Liver (tissue), 3 donors: Measurements from ENCODE around the gene CPEB1.

Experiments
- ATF3 ChIP-seq: IDR thresholded peaks from 2 replicates; pipeline ENCODE4 v1.6.1; 2016; ENCODE audit warnings: antibody characterized with exemption
- CTCF ChIP-seq: fragments of 150-350 bp; IDR thresholded peaks from 2 replicates; pipeline ENCODE4 v1.5.1; 2017; ENCODE audit warnings: improper control_type of control experiment, low read depth, low read length; ENCODE audit not compliant: missing input control
- EGR1 ChIP-seq, 2 donors: IDR thresholded peaks; 2 replicates each; pipeline ENCODE4 v1.6.1; 2016 to 2018; ENCODE audit warnings: antibody characterized with exemption in 2 of 2, low read depth in 2 of 2
- FOXA1 ChIP-seq: IDR thresholded peaks from 2 replicates; pipeline ENCODE4 v1.6.1; 2016; ENCODE audit warnings: antibody characterized with exemption
- GABPA ChIP-seq, 2 donors: IDR thresholded peaks in 1 of 2; conservative IDR thresholded peaks in 1 of 2; 2 replicates each; pipeline ENCODE4 v1.6.1; 2016; ENCODE audit warnings: antibody characterized with exemption in 2 of 2, mild to moderate bottlenecking in 1 of 2, moderate library complexity in 1 of 2
- HNF4G ChIP-seq: IDR thresholded peaks from 2 replicates; pipeline ENCODE4 v1.6.1; 2016; ENCODE audit warnings: antibody characterized with exemption
- JUND ChIP-seq, 2 donors: IDR thresholded peaks; 2 replicates each; pipeline ENCODE4 v1.6.1; 2016; ENCODE audit warnings: antibody characterized with exemption in 2 of 2
- MAX ChIP-seq: IDR thresholded peaks from 2 replicates; pipeline ENCODE4 v1.6.1; 2016; ENCODE audit warnings: antibody characterized with exemption
- RAD21 ChIP-seq, 2 donors: IDR thresholded peaks; 2 replicates each; pipeline ENCODE4 v1.6.1; 2016; ENCODE audit warnings: antibody characterized with exemption in 2 of 2, mild to moderate bottlenecking in 2 of 2
- SP1 ChIP-seq: IDR thresholded peaks from 2 replicates; pipeline ENCODE4 v1.6.1; 2018; ENCODE audit warnings: antibody characterized with exemption, mild to moderate bottlenecking
- TAF1 ChIP-seq: conservative IDR thresholded peaks from 2 replicates; pipeline ENCODE4 v1.6.1; 2016; ENCODE audit warnings: antibody characterized with exemption, mild to moderate bottlenecking
- YY1 ChIP-seq: IDR thresholded peaks from 2 replicates; pipeline ENCODE4 v1.6.1; 2016; ENCODE audit warnings: antibody characterized with exemption, mild to moderate bottlenecking
- ZBTB33 ChIP-seq: IDR thresholded peaks from 2 replicates; pipeline ENCODE4 v1.6.1; 2016; ENCODE audit warnings: antibody characterized with exemption
- TF ChIP-seq, protein P1 (sequence below): IDR thresholded peaks from 2 replicates; pipeline ENCODE4 v1.6.1; 2016; ENCODE audit warnings: antibody characterized with exemption, mild to moderate bottlenecking
- donor health status: healthy.
- donor health status: healthy.

DNA sequence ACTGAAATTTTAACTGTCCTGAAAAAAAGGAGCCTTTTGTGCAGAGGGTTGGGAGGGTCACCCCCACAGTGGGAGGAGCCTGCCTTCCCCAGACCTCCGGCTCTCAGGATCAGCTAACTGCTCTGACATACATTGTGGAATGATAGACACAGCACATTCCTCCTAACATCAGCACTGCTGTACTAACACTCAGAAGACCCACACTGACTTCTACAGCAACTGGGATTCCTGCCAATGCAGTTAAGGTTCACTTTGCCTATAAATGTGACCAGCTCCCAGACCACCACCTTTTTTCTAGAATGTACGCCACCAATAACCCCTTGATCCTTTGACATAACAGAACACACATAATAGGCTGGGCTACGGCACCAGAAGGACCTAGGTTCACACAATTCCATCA, 3.2 kb downstream of the CPEB1 start:
- TF ChIP-seq GABPA (IDR thresholded peaks at IDR 0.05 in 1 of 2, conservative IDR thresholded peaks at IDR 0.05 in 1 of 2) (no peak), CTCF (no peak), MAX (no peak), RAD21 (IDR thresholded peaks at IDR 0.05) (no peak), EGR1 (IDR thresholded peaks at IDR 0.05; ENCODE audit: low read depth in 2 of 2) (no peak), HNF4G (no peak), YY1 (no peak), ATF3 (no peak), JUND (IDR thresholded peaks at IDR 0.05) (no peak), TAF1 (no peak), ZBTB33 (no peak), FOXA1 (no peak), SP1 (no peak)
- TF ChIP-seq, protein P1, sequence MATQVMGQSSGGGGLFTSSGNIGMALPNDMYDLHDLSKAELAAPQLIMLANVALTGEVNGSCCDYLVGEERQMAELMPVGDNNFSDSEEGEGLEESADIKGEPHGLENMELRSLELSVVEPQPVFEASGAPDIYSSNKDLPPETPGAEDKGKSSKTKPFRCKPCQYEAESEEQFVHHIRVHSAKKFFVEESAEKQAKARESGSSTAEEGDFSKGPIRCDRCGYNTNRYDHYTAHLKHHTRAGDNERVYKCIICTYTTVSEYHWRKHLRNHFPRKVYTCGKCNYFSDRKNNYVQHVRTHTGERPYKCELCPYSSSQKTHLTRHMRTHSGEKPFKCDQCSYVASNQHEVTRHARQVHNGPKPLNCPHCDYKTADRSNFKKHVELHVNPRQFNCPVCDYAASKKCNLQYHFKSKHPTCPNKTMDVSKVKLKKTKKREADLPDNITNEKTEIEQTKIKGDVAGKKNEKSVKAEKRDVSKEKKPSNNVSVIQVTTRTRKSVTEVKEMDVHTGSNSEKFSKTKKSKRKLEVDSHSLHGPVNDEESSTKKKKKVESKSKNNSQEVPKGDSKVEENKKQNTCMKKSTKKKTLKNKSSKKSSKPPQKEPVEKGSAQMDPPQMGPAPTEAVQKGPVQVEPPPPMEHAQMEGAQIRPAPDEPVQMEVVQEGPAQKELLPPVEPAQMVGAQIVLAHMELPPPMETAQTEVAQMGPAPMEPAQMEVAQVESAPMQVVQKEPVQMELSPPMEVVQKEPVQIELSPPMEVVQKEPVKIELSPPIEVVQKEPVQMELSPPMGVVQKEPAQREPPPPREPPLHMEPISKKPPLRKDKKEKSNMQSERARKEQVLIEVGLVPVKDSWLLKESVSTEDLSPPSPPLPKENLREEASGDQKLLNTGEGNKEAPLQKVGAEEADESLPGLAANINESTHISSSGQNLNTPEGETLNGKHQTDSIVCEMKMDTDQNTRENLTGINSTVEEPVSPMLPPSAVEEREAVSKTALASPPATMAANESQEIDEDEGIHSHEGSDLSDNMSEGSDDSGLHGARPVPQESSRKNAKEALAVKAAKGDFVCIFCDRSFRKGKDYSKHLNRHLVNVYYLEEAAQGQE: no peak
